PFSK-1 (cell line): Measurements from ENCODE around the gene CDCA3.

ENCODE experiments used
- REST ChIP-seq, 2 experiments: IDR thresholded peaks; 2 replicates each; pipeline versions ENCODE4 v1.6.1 to v1.8.0; 2011 to 2012; ENCODE audit warnings: low read depth in 2 of 2, low read length in 2 of 2, control low read depth in 1 of 2, inconsistent platforms in 1 of 2, mild to moderate bottlenecking in 1 of 2, moderate library complexity in 1 of 2; ENCODE audit not compliant: insufficient read depth in 1 of 2
- TAF1 ChIP-seq: IDR thresholded peaks from 2 replicates; pipeline ENCODE4 v1.6.1; 2012; ENCODE audit warnings: low read length, control low read depth, borderline replicate concordance; ENCODE audit not compliant: insufficient read depth

- TF ChIP-seq REST (IDR thresholded peaks at IDR 0.05; ENCODE audit: insufficient read depth in 1 of 2, low read depth in 2 of 2, low read length in 2 of 2) (no peak), TAF1 (no peak)
Measured at GRCh38 chr12:6830999-6831398, 20.1 kb downstream of the CDCA3 start.
